HT-29 (cell line): ENCODE results near the gene OR10G6. TPM values are rescaled to one million over a fixed set of nuclear protein-coding genes. Genes with fewer than 3 reads are reported as not detected.
"Not testable (repeated sequence)": the region's sequence is repeated elsewhere in the genome, so short reads cannot be mapped to it uniquely, and the experiment has no call there.

ENCODE experiments used
- DNase-seq: peaks from one replicate; pipeline ENCODE4 v3.0.0-alpha.2; 2015; ENCODE audit warnings: low spot score
- total RNA-seq: library from RNA; depleted of rRNA; stranded (reverse); fragments of >200 nt; shearing (Covaris generic); gene quantifications from 2 replicates; pipeline ENCODE4 v1.2.3, GENCODE V29; 2014; rRNA removed

Gene OR10G6, protein sequence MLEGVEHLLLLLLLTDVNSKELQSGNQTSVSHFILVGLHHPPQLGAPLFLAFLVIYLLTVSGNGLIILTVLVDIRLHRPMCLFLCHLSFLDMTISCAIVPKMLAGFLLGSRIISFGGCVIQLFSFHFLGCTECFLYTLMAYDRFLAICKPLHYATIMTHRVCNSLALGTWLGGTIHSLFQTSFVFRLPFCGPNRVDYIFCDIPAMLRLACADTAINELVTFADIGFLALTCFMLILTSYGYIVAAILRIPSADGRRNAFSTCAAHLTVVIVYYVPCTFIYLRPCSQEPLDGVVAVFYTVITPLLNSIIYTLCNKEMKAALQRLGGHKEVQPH
- total RNA-seq: not detected in 2 replicates

DNA sequence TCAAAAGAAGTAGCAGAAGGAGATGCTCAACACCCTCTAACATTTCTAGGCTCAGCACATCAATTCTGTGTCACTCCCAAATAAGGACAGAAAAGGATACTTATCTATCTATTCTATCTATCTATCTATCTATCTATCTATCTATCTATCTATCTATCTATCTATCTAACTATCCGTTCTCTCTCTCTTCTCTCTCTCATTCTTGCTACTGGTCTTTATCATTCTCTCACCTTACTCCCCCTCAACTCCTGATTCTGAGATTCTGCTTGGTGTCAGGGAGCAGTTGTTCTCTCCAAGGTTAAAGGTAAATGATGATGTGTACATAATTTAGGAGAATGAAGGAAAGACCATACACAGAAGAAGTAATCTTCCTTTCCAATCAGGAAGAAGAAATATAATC, at the start of gene OR10G6:
OR10G6 (minus strand) TSS at position 43 of the 400 bp plus-strand sequence; CDS start at position 43, 0 bp downstream.
- DNase-seq: no peak

DNA sequence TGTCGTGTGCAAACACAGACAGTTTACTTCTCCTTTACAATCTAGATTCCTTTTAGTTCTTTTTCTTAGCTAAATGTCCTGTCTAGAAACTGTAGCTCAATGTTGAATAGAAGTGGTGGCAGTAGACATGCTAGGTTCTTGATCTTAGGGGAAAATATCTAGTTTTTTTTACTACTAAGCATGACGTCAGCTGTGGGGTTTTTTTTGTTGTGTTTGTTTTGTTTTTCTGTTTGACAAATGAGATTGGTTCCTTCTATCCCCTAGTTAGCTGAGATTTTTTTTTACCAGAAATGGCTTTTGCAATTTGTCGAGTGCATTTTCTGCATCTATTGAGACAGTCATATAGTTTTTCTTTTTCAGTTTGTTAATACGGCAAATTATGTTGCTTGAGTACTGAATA, 48.5 kb upstream of the OR10G6 start:
- DNase-seq: no peak

- DNase-seq: no peak
These were observed 46.3 kb upstream of the OR10G6 start, which contains the start of gene OR10G7 for GRCh38 chr11:124041254-124041653. Gene OR10G7, minus strand, starts transcription at chr11:124041325. Its CDS starts 2,324 bp downstream, at chr11:124039001.

DNA sequence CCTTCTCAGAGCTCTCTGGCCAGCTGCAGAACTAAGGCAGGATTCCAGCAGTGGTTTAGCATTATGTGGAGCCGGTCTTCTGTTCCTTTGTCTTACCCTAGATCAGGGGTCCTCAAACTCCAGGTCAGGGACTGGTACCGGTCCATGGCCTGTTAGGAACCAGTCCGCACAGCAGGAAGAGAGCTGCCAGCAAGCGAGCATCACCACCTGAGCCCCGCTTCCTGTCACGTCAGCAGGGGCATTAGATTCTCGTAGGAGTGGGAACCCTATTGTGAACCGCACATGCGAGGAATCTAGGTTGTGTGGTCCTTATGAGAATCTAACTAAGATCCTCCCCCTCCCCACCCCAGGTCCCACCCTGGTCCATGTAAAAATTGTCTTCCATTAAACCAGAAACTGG, 44.6 kb upstream of the OR10G6 start:
- no peak for DNase-seq

- no peak for DNase-seq
These were observed 41.7 kb upstream of the OR10G6 start for GRCh38 chr11:124036666-124037065.

DNA sequence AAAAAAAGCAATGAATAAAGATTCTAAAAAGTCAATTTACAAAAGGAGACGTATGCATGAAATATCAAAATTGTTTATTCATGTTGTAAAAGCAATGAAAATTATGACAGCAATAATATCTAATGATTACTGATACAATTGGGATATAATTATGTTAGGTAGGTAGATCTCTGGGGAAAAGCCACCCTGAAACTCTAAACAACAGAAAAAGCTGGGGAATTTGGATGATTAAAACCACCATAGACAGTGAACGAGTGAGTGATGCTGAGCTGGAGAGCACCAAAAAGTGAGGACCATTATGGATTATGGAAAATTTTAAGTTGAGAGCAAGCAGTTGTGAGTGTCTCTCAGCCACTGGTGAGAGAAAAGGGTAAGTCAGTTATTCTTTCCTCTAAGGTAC, 31.5 kb upstream of the OR10G6 start, which contains the start of gene OR10G8:
OR10G8 (plus strand) TSS at position 301 of the 400 bp plus-strand sequence. CDS start 2,825 bp downstream, outside the sequence.
- DNase-seq: no peak

DNA sequence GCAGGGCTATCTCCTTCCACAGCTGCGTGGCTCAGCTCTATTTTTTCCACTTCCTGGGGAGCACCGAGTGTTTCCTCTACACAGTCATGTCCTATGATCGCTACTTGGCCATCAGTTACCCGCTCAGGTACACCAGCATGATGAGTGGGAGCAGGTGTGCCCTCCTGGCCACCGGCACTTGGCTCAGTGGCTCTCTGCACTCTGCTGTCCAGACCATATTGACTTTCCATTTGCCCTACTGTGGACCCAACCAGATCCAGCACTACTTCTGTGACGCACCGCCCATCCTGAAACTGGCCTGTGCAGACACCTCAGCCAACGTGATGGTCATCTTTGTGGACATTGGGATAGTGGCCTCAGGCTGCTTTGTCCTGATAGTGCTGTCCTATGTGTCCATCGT, 20.9 kb upstream of the OR10G6 start:
- DNase-seq: not testable (repeated sequence)

DNA sequence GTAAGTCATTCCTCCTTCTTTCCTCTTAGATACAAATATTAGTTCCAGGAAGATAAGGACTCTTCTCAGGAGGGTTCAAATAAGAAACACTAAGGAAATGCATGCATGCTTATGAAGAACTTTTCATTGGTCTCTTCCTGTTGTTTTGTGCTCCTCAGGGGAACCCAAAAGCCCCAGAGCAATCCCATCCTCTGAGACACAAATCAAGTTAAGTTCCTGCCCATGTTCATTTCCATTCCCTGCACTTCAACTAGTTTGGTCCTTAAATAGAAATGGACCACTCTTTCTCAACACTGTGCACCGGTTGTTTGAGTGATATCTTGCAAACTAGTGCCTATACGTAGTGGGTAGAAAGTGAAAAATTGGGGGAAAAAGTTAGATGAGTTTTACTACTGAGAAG, 17.7 kb upstream of the OR10G6 start, which contains the start of gene OR10G4:
OR10G4 (plus strand) TSS at position 301 of the 400 bp plus-strand sequence. CDS start 2,578 bp downstream, outside the sequence.
- DNase-seq: no peak

DNA sequence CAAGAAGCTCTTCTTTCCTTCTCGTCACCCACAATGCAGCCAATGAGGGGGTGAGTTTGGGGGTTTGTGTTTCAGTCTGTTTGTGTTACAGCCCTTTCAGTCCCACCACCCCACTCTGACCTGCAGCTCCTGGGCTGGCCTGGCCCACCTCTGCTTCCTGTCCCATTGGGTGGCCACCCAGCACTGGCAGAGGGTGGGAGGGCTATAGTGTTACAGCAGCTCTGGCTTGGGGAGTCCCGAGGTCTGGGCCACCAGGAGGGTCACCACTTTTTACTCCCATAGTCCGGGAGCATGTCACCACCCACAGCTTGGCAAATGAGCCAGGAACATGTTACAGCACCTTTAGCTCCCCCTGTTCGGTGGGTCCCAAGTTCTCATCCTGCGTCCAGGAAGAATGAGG, 15.7 kb downstream of the OR10G6 start:
- no peak for DNase-seq

DNA sequence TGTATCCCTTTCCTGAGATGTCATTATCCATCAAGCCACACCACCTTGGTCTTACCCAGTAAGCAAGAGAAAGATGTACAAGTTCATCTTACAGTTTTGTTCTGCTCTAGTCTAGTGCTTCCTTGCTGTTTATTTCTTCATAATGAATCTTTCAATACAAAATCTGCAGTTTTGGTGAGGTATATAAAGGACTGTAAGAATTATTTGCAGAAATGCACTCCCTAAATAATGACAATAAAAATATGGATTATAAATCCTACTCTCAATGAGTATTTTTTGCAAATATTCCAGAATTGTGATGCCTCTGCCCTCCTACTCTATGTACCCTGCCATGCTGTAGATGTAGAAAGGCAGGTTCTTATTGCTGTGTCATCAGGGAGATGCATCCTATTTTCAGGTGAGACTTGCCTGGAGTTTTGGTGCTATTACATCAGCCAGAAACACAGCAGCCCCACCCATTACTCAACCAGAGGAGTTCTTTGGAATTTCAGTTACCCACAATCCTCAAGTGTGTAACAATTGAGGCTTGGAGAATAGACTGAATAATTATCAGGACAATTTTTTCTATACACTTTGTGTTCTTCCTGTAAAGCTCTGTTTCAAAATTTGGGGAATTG, 17.1 kb downstream of the OR10G6 start, which contains the start of gene OR10S1:
OR10S1 (minus strand) TSS at position 51 of the 617 bp plus-strand sequence. CDS start 117 bp downstream, outside the sequence.
- DNase-seq: no peak

GRCh38 chr11:123976770-123977560, 18.0 kb downstream of the OR10G6 start:
- no peak for DNase-seq

- DNase-seq: no peak
These were observed 21.1 kb downstream of the OR10G6 start for GRCh38 chr11:123973816-123974215.

GRCh38 chr11:123956752-123957151, 38.2 kb downstream of the OR10G6 start:
- DNase-seq: no peak

DNA sequence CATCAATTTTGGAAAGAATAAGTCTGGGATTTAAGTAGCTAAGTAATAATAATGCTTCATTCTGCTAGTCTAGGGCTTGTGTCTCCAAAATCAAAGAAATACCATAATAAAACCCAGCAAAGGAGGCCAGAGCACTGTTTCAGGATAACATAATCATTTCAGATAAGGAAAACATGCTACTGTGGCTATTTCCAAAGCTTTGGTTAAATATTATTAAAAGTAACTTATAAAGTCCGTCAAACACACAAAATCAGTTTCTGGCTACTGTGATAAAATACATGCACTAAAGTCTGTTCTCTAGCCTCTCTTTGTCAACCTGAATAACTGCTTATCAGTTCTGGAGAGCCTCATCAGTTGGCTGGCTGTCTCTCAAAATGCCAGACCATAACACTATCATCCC, 49.8 kb downstream of the OR10G6 start:
- DNase-seq: no peak

Other genes starting within 250 kb of the OR10G6 start
- not detected in 2 replicates for gene OR6X1, start 240.6 kb downstream of the OR10G6 start, total RNA-seq
- not detected in 2 replicates for gene OR6M1, start 188.8 kb downstream of the OR10G6 start, total RNA-seq
- not detected in 2 replicates for gene TMEM225, start 109.5 kb downstream of the OR10G6 start, total RNA-seq
- not detected in 2 replicates for gene OR8D4, start 93.0 kb downstream of the OR10G6 start, total RNA-seq
- not detected in 2 replicates for gene OR4D5, start 55.5 kb downstream of the OR10G6 start, total RNA-seq
- not detected in 2 replicates for gene OR6T1, start 51.3 kb downstream of the OR10G6 start, total RNA-seq
- not detected in 2 replicates for gene OR10S1, start 17.4 kb downstream of the OR10G6 start, total RNA-seq
- not detected in 2 replicates for gene OR10G4, start 17.8 kb upstream of the OR10G6 start, total RNA-seq
- gene OR10G9, start 27.9 kb upstream of the OR10G6 start, total RNA-seq: not detected in 2 replicates
- gene OR10G8, start 31.6 kb upstream of the OR10G6 start, total RNA-seq: not detected in 2 replicates
- not detected in 2 replicates for gene OR10G7, start 46.2 kb upstream of the OR10G6 start, total RNA-seq
- 0.18 and 0.81 TPM in 2 replicates for gene VWA5A, start 120.3 kb upstream of the OR10G6 start, total RNA-seq
- not detected in 2 replicates for gene OR10D3, start 188.2 kb upstream of the OR10G6 start, total RNA-seq
- not detected in 2 replicates for gene OR8G1, start 245.9 kb upstream of the OR10G6 start, total RNA-seq